HepG2 (cell line): ENCODE results near the gene ASXL1. TPM values are rescaled to one million over a fixed set of nuclear protein-coding genes. Genes with fewer than 3 reads are reported as not detected.

ENCODE experiments used
- ATAD3A ChIP-seq: sonication (generic); formaldehyde crosslinking; IDR thresholded peaks from 2 replicates; pipeline ENCODE4 v1.4.0; 2020; ENCODE audit warnings: missing genetic modification reagents
- CENPX ChIP-seq: sonication (generic); formaldehyde crosslinking; IDR thresholded peaks from 2 replicates; pipeline ENCODE4 v1.9.0; 2021; ENCODE audit warnings: mild to moderate bottlenecking, missing genetic modification reagents, moderate library complexity
- EP300 ChIP-seq, 3 experiments: sonication (generic) in 1 of 3; formaldehyde crosslinking in 1 of 3; IDR thresholded peaks; 2 replicates each; pipeline versions ENCODE4 v1.5.1 to v1.6.1; 2011 to 2020; ENCODE audit warnings: low read depth in 2 of 3, low read length in 2 of 3, borderline replicate concordance in 1 of 3, improper control_type of control experiment in 1 of 3, mild to moderate bottlenecking in 1 of 3, missing genetic modification reagents in 1 of 3, moderate library complexity in 1 of 3
- FUBP1 ChIP-seq: sonication (generic); formaldehyde crosslinking; IDR thresholded peaks from 2 replicates; pipeline ENCODE4 v1.5.1; 2020; ENCODE audit warnings: missing genetic modification reagents, mild to moderate bottlenecking, borderline replicate concordance
- GATAD1 ChIP-seq: IDR thresholded peaks from 2 replicates; pipeline ENCODE4 v1.6.1; 2016; ENCODE audit warnings: missing genetic modification reagents, missing compliant biosample characterization
- HNRNPK ChIP-seq: fragments of 200-400 bp; formaldehyde crosslinking; IDR thresholded peaks from 2 replicates; pipeline ENCODE4 v1.6.1; 2018; ENCODE audit warnings: low read length, low read depth, moderate library complexity, mild to moderate bottlenecking; ENCODE audit not compliant: poor library complexity, severe bottlenecking
- KLF6 ChIP-seq: IDR thresholded peaks from 2 replicates; pipeline ENCODE4 v1.8.0; 2016; ENCODE audit warnings: missing biosample characterization, missing genetic modification reagents
- MXD3 ChIP-seq: IDR thresholded peaks from 2 replicates; pipeline ENCODE4 v1.6.1; 2016; ENCODE audit warnings: mild to moderate bottlenecking, missing biosample characterization, missing genetic modification reagents
- REST ChIP-seq, 2 experiments: IDR thresholded peaks; 2 replicates each; pipeline ENCODE4 v1.6.1; 2011 to 2012; ENCODE audit warnings: low read length in 2 of 2, borderline replicate concordance in 1 of 2, low read depth in 1 of 2, mild to moderate bottlenecking in 1 of 2, moderate library complexity in 1 of 2
- ZC3H13 ChIP-seq: sonication (generic); formaldehyde crosslinking; IDR thresholded peaks from 2 replicates; pipeline ENCODE4 v1.8.1; 2023; ENCODE audit warnings: mild to moderate bottlenecking, missing genetic modification reagents, moderate library complexity
- ZNF451 ChIP-seq: sonication (generic); formaldehyde crosslinking; IDR thresholded peaks from 2 replicates; pipeline ENCODE4 v1.5.0; 2020; ENCODE audit warnings: mild to moderate bottlenecking, missing genetic modification reagents
- ZNF558 ChIP-seq: sonication (generic); formaldehyde crosslinking; IDR thresholded peaks from 2 replicates; pipeline ENCODE4 v1.9.0; 2022; ENCODE audit warnings: mild to moderate bottlenecking, missing genetic modification reagents, borderline replicate concordance
- ZNF605 ChIP-seq: sonication (generic); formaldehyde crosslinking; IDR thresholded peaks from 2 replicates; pipeline ENCODE4 v1.8.0; 2022; ENCODE audit warnings: mild to moderate bottlenecking, missing genetic modification reagents
- ZNF646 ChIP-seq: sonication (generic); formaldehyde crosslinking; IDR thresholded peaks from 2 replicates; pipeline ENCODE4 v1.9.0; 2021; ENCODE audit warnings: mild to moderate bottlenecking, missing genetic modification reagents
- ZSCAN22 ChIP-seq: sonication (generic); formaldehyde crosslinking; IDR thresholded peaks from 2 replicates; pipeline ENCODE4 v1.4.0; 2020; ENCODE audit warnings: mild to moderate bottlenecking, missing genetic modification reagents
- polyA plus RNA-seq, 8 experiments: library from polyadenylated mRNA; depleted of rRNA in 3 of 8; stranded (reverse) in 7 of 8; unstranded in 1 of 8; fragments of >200 nt; fragmentation: Illumina TruSeq in 4 of 8; extraction: Trizol in 4 of 8; gene quantifications; 2 replicates each; pipeline versions ENCODE4 v1.2.1 to v1.2.3, GENCODE V29; 2011 to 2016; ENCODE audit warnings: low read depth in 4 of 8, missing spikeins in 1 of 8, mixed read lengths in 1 of 8; ENCODE audit not compliant: insufficient read depth in 1 of 8
- total RNA-seq, 5 experiments: library from RNA; depleted of rRNA; stranded (reverse); fragments of >200 nt; fragmentation: Illumina TruSeq; extraction: Trizol; gene quantifications; 2 replicates each; pipeline ENCODE4 v1.2.3, GENCODE V29; 2016; ENCODE audit warnings: low read depth in 1 of 5

Gene ASXL1
- total and polyA plus RNA-seq, 2 of the 13 experiments (the other 11 are each of a cell fraction or from before 2014, with no cell fraction given): 62.1 to 74.8 TPM

GRCh38 chr20:32443386-32443974 is 85.3 kb downstream of the ASXL1 start (continued):
- no peak for TF ChIP-seq MXD3 (CRISPR knock-in tag)
- TF ChIP-seq REST (IDR thresholded peaks at IDR 0.05; ENCODE audit: borderline replicate concordance in 1 of 2, low read depth in 1 of 2, low read length in 2 of 2): no peak
- TF ChIP-seq HNRNPK: no peak
- no peak for TF ChIP-seq ZNF605 (CRISPR knock-in tag)
- TF ChIP-seq FUBP1 (CRISPR knock-in tag): no peak
- TF ChIP-seq ZNF558 (CRISPR knock-in tag): no peak
- TF ChIP-seq GATAD1 (CRISPR knock-in tag): no peak
- no peak for TF ChIP-seq CENPX (CRISPR knock-in tag)
- no peak for TF ChIP-seq ZC3H13 (CRISPR knock-in tag)
- no peak for TF ChIP-seq ZNF646
- no peak for TF ChIP-seq KLF6 (CRISPR knock-in tag)
- no peak for TF ChIP-seq ZNF451 (CRISPR knock-in tag)
- TF ChIP-seq ATAD3A: no peak
- TF ChIP-seq ZSCAN22 (CRISPR knock-in tag): no peak
- TF ChIP-seq EP300 (IDR thresholded peaks at IDR 0.05; ENCODE audit: low read depth in 2 of 2, low read length in 2 of 2): no peak
- no peak for TF ChIP-seq EP300 (CRISPR knock-in tag; IDR thresholded peaks at IDR 0.05; ENCODE audit: borderline replicate concordance)
